Endothelial cell (in vitro differentiated cells): ENCODE measurements around the gene CEBPA. TPM values are rescaled to one million over a fixed set of nuclear protein-coding genes. Genes with fewer than 3 reads are reported as not detected.

Experiments used
- DNase-seq: peaks from one replicate; pipeline ENCODE4 v3.0.0; 2021; ENCODE audit warnings: low spot score
- H3K27ac Mint-ChIP-seq: one replicate; pipeline ENCODE4 v1.8.0; 2021; ENCODE audit warnings: mixed read lengths, inconsistent platforms; ENCODE audit not compliant: unreplicated experiment
- H3K27me3 Mint-ChIP-seq: one replicate; pipeline ENCODE4 v1.8.0; 2021; ENCODE audit warnings: mild to moderate bottlenecking, moderate library complexity, mixed read lengths, inconsistent platforms; ENCODE audit not compliant: unreplicated experiment
- H3K36me3 Mint-ChIP-seq: one replicate; pipeline ENCODE4 v1.8.0; 2021; ENCODE audit warnings: mild to moderate bottlenecking, low read depth, mixed read lengths, inconsistent platforms; ENCODE audit not compliant: unreplicated experiment
- H3K4me1 Mint-ChIP-seq: one replicate; pipeline ENCODE4 v1.8.0; 2021; ENCODE audit warnings: mild to moderate bottlenecking, mixed read lengths, inconsistent platforms; ENCODE audit not compliant: unreplicated experiment
- H3K4me3 Mint-ChIP-seq: one replicate; pipeline ENCODE4 v1.8.0; 2021; ENCODE audit warnings: mild to moderate bottlenecking, mixed read lengths, inconsistent platforms; ENCODE audit not compliant: unreplicated experiment
- H3K9me3 Mint-ChIP-seq: one replicate; pipeline ENCODE4 v1.8.0; 2021; ENCODE audit warnings: mixed read lengths, inconsistent platforms; ENCODE audit not compliant: unreplicated experiment
- total RNA-seq: library from RNA; stranded (reverse); fragmentation: NEBNext Ultra II Directional; extraction: Animal tissue kit (Norgen Biotek cat#: 25700); gene quantifications from one replicate; pipeline ENCODE4 v1.2.1, GENCODE V29; 2021; ENCODE audit not compliant: unreplicated experiment
- TF ChIP-seq, protein P1 (sequence below): fragments of 200-600 bp; sonication (generic); IDR thresholded peaks from one replicate; pipeline ENCODE4 v1.5.0; 2021; ENCODE audit warnings: antibody characterized with exemption; ENCODE audit not compliant: unreplicated experiment

Gene CEBPA
- total RNA-seq, 1 donor from 2014 or later: 0.59 TPM

DNA sequence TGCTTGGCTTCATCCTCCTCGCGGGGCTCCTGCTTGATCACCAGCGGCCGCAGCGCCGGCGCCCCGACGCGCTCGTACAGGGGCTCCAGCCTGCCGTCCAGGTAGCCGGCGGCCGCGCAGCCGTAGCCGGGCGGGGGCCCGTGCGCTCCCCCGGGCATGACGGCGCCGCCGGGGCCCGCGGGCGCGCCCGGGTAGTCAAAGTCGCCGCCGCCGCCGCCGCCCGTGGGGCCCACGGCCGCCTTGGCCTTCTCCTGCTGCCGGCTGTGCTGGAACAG, 497 bp downstream of the CEBPA start:
- Mint-ChIP-seq H3K4me1 (no peaks in the 10 kb centered on the region), H3K27me3 (peaks cover 16% of the 10 kb centered on the region), H3K9me3 (no peaks in the 10 kb centered on the region), H3K27ac (no peak overlapping the region), H3K36me3 (no peaks in the 10 kb centered on the region), H3K4me3 (no peak overlapping the region)
- no peak for DNase-seq
- TF ChIP-seq, protein P1, sequence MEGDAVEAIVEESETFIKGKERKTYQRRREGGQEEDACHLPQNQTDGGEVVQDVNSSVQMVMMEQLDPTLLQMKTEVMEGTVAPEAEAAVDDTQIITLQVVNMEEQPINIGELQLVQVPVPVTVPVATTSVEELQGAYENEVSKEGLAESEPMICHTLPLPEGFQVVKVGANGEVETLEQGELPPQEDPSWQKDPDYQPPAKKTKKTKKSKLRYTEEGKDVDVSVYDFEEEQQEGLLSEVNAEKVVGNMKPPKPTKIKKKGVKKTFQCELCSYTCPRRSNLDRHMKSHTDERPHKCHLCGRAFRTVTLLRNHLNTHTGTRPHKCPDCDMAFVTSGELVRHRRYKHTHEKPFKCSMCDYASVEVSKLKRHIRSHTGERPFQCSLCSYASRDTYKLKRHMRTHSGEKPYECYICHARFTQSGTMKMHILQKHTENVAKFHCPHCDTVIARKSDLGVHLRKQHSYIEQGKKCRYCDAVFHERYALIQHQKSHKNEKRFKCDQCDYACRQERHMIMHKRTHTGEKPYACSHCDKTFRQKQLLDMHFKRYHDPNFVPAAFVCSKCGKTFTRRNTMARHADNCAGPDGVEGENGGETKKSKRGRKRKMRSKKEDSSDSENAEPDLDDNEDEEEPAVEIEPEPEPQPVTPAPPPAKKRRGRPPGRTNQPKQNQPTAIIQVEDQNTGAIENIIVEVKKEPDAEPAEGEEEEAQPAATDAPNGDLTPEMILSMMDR: no peak

DNA sequence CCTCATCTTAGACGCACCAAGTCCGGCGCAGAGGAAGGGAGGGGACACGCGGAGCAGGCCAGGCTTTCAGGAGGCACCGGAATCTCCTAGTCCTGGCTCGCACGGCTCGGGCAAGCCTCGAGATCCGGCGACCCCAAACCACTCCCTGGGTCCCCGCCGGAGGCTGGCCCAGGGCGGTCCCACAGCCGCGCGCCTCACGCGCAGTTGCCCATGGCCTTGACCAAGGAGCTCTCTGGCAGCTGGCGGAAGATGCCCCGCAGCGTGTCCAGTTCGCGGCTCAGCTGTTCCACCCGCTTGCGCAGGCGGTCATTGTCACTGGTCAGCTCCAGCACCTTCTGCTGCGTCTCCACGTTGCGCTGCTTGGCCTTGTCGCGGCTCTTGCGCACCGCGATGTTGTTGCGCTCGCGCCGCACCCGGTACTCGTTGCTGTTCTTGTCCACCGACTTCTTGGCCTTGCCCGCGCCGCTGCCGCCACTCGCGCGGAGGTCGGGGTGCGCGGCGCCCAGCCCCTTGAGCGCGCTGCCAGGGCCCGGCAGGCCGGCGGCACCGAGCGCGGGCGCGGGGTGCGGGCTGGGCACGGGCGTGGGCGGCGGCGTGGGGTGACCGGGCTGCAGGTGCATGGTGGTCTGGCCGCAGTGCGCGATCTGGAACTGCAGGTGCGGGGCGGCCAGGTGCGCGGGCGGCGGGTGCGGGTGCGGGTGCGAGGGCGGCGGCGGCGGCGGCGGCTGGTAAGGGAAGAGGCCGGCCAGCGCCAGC, 1.0 kb downstream of the CEBPA start:
- no peaks in the 10 kb centered on the region for H3K4me1 Mint-ChIP-seq
- TF ChIP-seq, protein P1: no peak
- peaks cover 16% of the 10 kb centered on the region for H3K27me3 Mint-ChIP-seq
- H3K27ac Mint-ChIP-seq: no peak overlapping the region
- H3K9me3 Mint-ChIP-seq: no peaks in the 10 kb centered on the region
- no peak overlapping the region for H3K4me3 Mint-ChIP-seq
- DNase-seq: peak; percentile 18
- H3K36me3 Mint-ChIP-seq: no peaks in the 10 kb centered on the region

DNA sequence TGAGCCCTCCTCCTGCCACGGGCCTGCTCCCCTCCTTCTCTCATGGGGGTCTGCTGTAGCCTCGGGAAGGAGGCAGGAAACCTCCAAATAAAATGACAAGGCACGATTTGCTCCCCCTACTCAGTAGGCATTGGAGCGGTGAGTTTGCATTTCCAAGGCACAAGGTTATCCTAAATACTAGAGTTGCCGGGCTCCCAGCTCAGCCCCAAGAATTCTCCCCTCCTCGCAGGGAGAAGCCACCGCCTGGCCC, 1.5 kb downstream of the CEBPA start:
- Mint-ChIP-seq H3K36me3 (no peaks in the 10 kb centered on the region), H3K4me1 (no peaks in the 10 kb centered on the region), H3K27ac (no peak overlapping the region), H3K4me3 (no peak overlapping the region), H3K9me3 (no peaks in the 10 kb centered on the region), H3K27me3 (peaks cover 16% of the 10 kb centered on the region)
- DNase-seq: no peak
- TF ChIP-seq, protein P1: no peak

DNA sequence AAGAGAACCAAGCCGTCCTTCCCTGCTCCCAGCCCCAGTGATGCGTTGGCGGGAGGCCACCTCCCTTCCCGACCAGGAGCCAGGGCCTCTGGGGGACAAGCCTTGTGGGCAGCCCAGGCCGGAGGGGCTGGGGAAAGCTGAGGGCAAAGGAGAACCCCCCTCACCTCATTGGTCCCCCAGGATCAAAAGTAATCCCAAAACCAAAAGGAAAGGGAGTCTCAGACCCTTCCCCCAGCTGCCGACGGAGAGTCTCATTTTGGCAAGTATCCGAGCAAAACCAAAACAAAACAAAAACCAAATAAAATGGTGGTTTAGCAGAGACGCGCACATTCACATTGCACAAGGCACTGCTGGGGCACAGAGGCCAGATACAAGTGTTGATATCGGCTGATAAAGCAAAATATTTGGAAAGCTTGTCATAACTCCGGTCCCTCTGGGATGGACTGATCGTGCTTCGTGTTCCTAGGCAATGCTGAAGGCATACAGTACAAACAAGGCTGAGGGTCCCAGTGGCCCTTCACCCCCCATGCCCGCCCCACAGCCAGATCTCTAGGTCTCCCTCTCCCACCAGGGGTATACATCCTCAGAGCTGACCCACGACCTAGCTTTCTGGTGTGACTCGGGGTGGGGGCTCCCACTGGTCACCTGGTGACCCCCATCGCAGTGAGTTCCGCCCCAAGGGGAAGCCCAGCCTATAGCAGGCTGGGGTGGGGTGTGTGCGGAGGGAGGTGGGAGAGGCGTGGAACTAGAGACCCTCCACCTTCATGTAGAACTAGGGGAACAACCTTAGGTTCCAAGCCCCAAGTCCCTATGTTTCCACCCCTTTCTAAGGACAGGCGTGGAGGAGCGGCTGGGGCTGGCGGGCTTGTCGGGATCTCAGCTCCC, 2.1 kb downstream of the CEBPA start:
- H3K9me3 Mint-ChIP-seq: no peaks in the 10 kb centered on the region

More for the DNA sequence above, 2.1 kb downstream of the CEBPA start:
- TF ChIP-seq, protein P1: no peak
- H3K27me3 Mint-ChIP-seq: peaks cover 16% of the 10 kb centered on the region
- DNase-seq: no peak
- no peak overlapping the region for H3K4me3 Mint-ChIP-seq
- no peaks in the 10 kb centered on the region for H3K4me1 Mint-ChIP-seq
- no peak overlapping the region for H3K27ac Mint-ChIP-seq
- H3K36me3 Mint-ChIP-seq: no peaks in the 10 kb centered on the region
